ENCODE results near the gene KHDC4.

DNA sequence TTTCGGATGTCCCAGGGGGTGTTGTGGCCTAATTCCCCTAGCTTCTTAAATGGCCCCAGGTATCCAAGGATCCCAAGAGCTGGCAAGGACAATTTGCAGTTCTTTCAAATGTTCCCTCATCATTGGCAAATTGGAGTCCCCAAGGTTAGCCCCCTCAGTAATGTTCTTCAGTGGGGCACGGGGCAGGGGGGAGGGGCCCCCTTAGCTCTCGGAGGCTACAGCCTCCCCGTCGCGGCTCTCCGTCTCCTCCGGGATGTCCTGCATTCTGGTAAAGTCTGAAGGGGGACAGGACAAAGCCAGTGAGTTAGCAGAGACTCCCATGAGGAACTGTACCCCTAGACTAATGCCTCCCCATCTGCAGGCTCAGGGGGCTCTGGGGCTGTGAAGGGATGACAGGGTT lies 13.5 kb upstream of the KHDC4 start:
- TF ChIP-seq, protein P1, sequence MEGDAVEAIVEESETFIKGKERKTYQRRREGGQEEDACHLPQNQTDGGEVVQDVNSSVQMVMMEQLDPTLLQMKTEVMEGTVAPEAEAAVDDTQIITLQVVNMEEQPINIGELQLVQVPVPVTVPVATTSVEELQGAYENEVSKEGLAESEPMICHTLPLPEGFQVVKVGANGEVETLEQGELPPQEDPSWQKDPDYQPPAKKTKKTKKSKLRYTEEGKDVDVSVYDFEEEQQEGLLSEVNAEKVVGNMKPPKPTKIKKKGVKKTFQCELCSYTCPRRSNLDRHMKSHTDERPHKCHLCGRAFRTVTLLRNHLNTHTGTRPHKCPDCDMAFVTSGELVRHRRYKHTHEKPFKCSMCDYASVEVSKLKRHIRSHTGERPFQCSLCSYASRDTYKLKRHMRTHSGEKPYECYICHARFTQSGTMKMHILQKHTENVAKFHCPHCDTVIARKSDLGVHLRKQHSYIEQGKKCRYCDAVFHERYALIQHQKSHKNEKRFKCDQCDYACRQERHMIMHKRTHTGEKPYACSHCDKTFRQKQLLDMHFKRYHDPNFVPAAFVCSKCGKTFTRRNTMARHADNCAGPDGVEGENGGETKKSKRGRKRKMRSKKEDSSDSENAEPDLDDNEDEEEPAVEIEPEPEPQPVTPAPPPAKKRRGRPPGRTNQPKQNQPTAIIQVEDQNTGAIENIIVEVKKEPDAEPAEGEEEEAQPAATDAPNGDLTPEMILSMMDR (conservative IDR thresholded peaks at IDR 0.05; ENCODE audit: low read depth, low read length) = no peak
- TF ChIP-seq CEBPB (IDR thresholded peaks at IDR 0.05; ENCODE audit: low read depth, low read length) = no peak
- no peak for TF ChIP-seq MAZ (IDR thresholded peaks at IDR 0.05; ENCODE audit: borderline replicate concordance, low read depth, low read length)
- TF ChIP-seq FOS (IDR thresholded peaks at IDR 0.05; ENCODE audit: low read depth, low read length) = no peak
- TF ChIP-seq RCOR1 (IDR thresholded peaks at IDR 0.05; ENCODE audit: insufficient replicate concordance, low read length) = no peak
- TF ChIP-seq, protein P2, sequence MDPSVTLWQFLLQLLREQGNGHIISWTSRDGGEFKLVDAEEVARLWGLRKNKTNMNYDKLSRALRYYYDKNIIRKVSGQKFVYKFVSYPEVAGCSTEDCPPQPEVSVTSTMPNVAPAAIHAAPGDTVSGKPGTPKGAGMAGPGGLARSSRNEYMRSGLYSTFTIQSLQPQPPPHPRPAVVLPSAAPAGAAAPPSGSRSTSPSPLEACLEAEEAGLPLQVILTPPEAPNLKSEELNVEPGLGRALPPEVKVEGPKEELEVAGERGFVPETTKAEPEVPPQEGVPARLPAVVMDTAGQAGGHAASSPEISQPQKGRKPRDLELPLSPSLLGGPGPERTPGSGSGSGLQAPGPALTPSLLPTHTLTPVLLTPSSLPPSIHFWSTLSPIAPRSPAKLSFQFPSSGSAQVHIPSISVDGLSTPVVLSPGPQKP (IDR thresholded peaks at IDR 0.05; ENCODE audit: borderline replicate concordance, low read depth, low read length) = no peak
- TF ChIP-seq POLR2A (IDR thresholded peaks at IDR 0.05; ENCODE audit: low read depth, low read length) = no peak
- TF ChIP-seq RAD21 (IDR thresholded peaks at IDR 0.05; ENCODE audit: low read length) = no peak
- TF ChIP-seq, protein P3, sequence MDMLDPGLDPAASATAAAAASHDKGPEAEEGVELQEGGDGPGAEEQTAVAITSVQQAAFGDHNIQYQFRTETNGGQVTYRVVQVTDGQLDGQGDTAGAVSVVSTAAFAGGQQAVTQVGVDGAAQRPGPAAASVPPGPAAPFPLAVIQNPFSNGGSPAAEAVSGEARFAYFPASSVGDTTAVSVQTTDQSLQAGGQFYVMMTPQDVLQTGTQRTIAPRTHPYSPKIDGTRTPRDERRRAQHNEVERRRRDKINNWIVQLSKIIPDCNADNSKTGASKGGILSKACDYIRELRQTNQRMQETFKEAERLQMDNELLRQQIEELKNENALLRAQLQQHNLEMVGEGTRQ (IDR thresholded peaks at IDR 0.05; ENCODE audit: low read depth, low read length) = no peak
- no peak for TF ChIP-seq RFX5 (IDR thresholded peaks at IDR 0.05; ENCODE audit: low read depth, low read length)

Measured in IMR-90 (cell line).